ENCODE results near the gene SPC24. TPM values are rescaled to one million over a fixed set of nuclear protein-coding genes. Genes with fewer than 3 reads are reported as not detected.

Gene SPC24
- total RNA-seq, 4 donors from 2014 or later, result 0.24 to 1.1 (median 0.78) TPM; not detected in 1

DNA sequence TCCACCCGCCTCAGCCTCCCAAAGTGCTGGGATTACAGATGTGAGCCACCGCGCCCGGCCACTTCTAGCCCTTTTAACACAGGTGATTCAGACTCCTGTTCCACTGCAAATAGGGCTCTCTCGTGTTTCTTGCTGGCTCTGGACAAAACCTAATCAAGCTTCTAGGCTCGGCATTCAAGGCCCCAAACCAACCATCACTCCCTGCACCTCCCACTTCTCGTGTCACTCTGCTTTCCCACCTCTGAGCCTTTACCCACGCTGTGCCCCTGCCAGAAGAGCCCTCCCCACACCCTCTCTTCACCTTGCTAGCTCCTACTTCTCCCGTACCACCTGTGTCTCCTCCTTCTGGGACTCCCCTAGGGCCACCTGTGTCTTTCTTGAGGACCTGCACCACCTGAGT lies 22.0 kb upstream of the SPC24 start:
- Histone ChIP-seq H3K4me3 (replicated peaks in 1 of 3) (no peak overlapping the region), H3K9me3 (no peaks in the 10 kb centered on the region), H3K4me1 (peaks cover 0 to 16% of the 10 kb centered on the region in 2 donors), H3K27ac (no peak overlapping the region), H3K27me3 (no peaks in the 10 kb centered on the region), H3K36me3 (peaks cover 48 to 57% of the 10 kb centered on the region in 2 donors)
- TF ChIP-seq CTCF (IDR thresholded peaks at IDR 0.05) (no peak), POLR2A (IDR thresholded peaks at IDR 0.05) (no peak)
- 92 to 95% methylated on average over 9 of the region's 9 CpGs for WGBS, 2 donors
- intact Hi-C loops (cut with DNase I), result no loop called here
- DNase-seq, result no peak

GRCh38 chr19:11176466-11177193 lies 21.0 kb upstream of the SPC24 start:
- no peak overlapping the region for H3K4me3 ChIP-seq (replicated peaks in 1 of 3)
- H3K27me3 ChIP-seq, result no peaks in the 10 kb centered on the region
- H3K9me3 ChIP-seq, result no peaks in the 10 kb centered on the region
- peaks cover 52 to 63% of the 10 kb centered on the region in 2 donors for H3K36me3 ChIP-seq
- no peak overlapping the region for H3K27ac ChIP-seq
- peaks cover 0 to 16% of the 10 kb centered on the region in 2 donors for H3K4me1 ChIP-seq
- WGBS, 2 donors, result 95 to 96% methylated on average over 11 to 18 of the region's 18 CpGs
- intact Hi-C loops (cut with DNase I), result no loop called here
- DNase-seq, result no peak
- TF ChIP-seq POLR2A (IDR thresholded peaks at IDR 0.05), result no peak
- TF ChIP-seq CTCF (IDR thresholded peaks at IDR 0.05), result no peak

DNA sequence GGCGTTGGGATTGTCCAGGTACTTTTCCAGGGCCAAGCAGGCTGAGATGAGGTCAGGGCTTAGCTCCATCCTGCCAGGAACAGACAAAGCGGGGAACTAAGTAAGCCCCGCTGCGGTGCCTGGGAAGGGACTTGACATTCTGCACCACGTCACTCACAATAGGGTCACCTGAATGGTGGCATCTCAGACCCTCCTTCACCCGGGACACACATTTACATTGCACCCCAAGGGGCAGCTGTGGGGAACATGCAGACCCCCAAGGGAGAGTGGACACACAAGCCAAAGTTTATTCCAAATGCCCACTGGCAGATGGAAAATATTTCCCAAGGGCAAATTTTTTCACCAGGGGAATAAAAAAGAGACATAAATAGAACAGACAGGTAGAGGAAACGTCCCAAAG lies 20.3 kb upstream of the SPC24 start:
- H3K4me1 ChIP-seq, result peaks cover 0 to 16% of the 10 kb centered on the region in 2 donors

DNA sequence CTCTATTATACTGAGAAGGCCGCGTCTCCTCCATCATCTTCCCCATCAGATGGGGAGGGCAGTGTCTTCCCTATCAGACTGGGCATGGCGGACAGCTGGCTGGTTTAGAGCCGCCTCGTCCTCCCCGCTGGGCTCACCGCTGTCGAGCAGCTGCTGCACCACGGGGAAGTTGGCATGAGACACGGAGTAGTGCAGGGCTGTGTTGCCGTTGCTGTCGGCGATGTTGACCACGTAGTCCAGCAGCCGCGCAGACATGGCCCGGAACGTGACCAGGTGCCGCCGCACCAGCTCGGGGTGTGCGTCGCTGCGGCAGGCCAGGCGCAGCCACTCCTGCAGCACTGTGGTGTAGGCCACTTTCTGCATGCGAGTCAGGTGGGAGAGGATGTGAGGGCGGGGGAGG lies 18.8 kb upstream of the SPC24 start:
- no peaks in the 10 kb centered on the region for H3K27me3 ChIP-seq
- intact Hi-C loops (cut with DNase I), result no loop called here
- H3K4me1 ChIP-seq, result peaks cover 0 to 4% of the 10 kb centered on the region in 2 donors
- H3K27ac ChIP-seq, result no peak overlapping the region
- TF ChIP-seq CTCF (IDR thresholded peaks at IDR 0.05) (no peak), POLR2A (IDR thresholded peaks at IDR 0.05) (no peak)
- WGBS, 2 donors, result 97 to 100% methylated on average over 1 to 17 of the region's 27 CpGs
- no peaks in the 10 kb centered on the region for H3K9me3 ChIP-seq
- H3K4me3 ChIP-seq (replicated peaks in 1 of 3), result no peak overlapping the region
- peaks cover 71 to 85% of the 10 kb centered on the region in 2 donors for H3K36me3 ChIP-seq
- DNase-seq, result no peak

More for the DNA sequence above, 20.3 kb upstream of the SPC24 start:
- Histone ChIP-seq H3K27ac (no peak overlapping the region), H3K27me3 (no peaks in the 10 kb centered on the region), H3K4me3 (replicated peaks in 1 of 3) (no peak overlapping the region), H3K9me3 (no peaks in the 10 kb centered on the region), H3K36me3 (peaks cover 58 to 69% of the 10 kb centered on the region in 2 donors)
- TF ChIP-seq CTCF (IDR thresholded peaks at IDR 0.05), result no peak
- no peak for TF ChIP-seq POLR2A (IDR thresholded peaks at IDR 0.05)
- DNase-seq, result no peak
- 87 to 90% methylated on average over 7 of the region's 7 CpGs for WGBS, 2 donors
- intact Hi-C loops (cut with DNase I), result no loop called here

GRCh38 chr19:11173516-11174155 lies 18.1 kb upstream of the SPC24 start:
- Histone ChIP-seq H3K4me1 (no peaks in the 10 kb centered on the region), H3K27me3 (no peaks in the 10 kb centered on the region), H3K27ac (no peak overlapping the region), H3K9me3 (no peaks in the 10 kb centered on the region), H3K4me3 (replicated peaks in 1 of 3) (no peak overlapping the region), H3K36me3 (peaks cover 74 to 90% of the 10 kb centered on the region in 2 donors)
- TF ChIP-seq CTCF (IDR thresholded peaks at IDR 0.05) (no peak), POLR2A (IDR thresholded peaks at IDR 0.05) (no peak)
- 81 to 94% methylated on average over 8 of the region's 8 CpGs for WGBS, 2 donors
- DNase-seq, result no peak
- intact Hi-C loops (cut with DNase I), result no loop called here
